HG02610 (cell line): ENCODE results near the gene LPIN1.
A peak's percentile ranks its signal among the peaks of the same experiment; 100 is the strongest.

Experiments
- ATAC-seq: cut with Tn5 transposase; IDR thresholded peaks from one replicate; pipeline ENCODE4 v1.9.1; 2021; ENCODE audit warnings: mild to moderate bottlenecking, moderate library complexity; ENCODE audit not compliant: unreplicated experiment

LPIN1 gene

DNA sequence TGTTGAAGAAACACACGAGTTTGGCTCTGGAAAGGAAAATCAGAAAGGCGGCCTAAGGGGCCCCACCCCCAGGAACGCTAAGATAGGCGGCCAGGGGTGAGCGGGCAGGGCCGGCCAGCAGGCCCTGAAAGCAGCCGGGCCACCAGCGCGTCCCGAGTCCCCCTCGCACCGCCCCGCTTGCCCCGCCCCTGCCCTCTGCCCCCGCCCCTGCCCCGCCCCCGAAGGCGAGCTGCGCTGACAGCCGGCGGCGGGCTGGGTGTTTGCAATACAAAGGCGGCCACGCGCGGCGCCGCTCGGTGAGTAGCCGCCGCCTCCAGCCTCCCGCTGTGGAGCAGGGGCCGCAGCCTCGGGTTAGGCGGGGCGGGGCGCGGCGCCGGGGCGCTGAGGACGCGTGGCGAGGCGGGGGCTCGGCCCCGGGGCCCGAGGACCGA lies at the start of gene LPIN1:
Gene LPIN1 (plus strand): TSS at position 257 of the 431 bp plus-strand sequence. CDS start 18,910 bp downstream, outside the sequence.
- peak; percentile 43 for ATAC-seq

DNA sequence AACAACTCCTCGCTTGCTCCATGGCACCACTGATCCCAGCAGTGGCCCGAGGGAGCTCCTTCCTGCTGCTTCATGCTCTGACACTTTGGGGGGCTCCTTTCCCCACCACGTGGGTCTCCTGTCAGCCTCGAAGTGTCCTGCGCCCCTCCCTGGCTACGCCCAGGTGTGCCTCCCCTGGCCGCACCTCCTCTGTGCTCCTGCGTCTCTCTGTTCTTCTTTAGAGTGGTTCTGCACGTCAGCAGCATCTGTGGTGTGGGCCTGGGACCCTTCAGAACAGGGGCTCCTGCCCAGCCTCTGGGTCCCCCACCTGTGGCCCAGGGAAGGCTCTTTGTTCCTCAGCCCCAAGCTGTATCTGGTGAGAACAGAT lies 49.7 kb upstream of the LPIN1 start:
- ATAC-seq: no peak

- no peak for ATAC-seq
Measured at GRCh38 chr2:11697103-11697871, 49.1 kb upstream of the LPIN1 start.

DNA sequence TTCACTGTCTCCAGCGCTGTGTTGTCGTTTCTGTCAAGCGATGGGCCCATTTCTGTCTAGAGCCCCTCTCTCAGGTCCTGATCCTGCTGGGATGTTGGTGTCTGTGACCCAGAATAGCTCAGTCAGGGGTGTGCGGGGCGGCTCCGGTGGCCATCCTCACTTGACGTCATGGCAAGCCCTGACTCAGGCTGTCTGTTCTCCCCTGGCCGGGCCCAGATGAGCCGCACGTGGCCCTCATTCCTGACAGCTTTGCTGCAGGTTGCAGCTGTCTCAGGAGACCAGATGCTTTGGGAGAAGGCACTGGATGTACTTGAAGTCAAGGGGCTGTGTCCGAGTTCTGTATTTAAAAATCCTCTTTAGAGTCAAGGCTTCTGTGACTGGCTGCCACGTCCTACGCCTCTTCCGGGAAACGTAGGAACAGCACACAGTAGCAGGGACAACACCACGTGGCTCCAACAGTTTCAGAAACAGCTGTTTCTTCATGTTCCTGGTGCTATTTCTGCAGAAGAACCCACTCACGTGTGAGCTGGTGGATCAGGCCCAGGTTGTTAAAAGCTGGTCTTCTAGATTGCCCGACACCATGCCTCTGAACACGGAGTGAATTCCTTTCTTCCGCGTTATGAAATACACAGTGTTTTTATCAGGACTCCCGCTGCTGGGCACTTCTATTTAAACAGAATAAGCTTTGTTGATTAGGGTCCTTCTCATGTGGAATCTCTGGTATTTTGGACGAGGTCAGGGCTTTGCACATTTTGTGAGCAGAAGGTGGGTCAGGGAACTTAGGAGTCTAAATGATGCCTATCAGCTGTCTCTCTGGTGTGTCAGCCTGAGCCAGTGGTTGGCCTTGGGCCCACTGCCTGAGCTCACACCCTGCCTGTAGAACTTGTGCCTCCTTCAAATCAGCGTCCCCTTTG lies 48.2 kb upstream of the LPIN1 start:
- ATAC-seq: no peak

DNA sequence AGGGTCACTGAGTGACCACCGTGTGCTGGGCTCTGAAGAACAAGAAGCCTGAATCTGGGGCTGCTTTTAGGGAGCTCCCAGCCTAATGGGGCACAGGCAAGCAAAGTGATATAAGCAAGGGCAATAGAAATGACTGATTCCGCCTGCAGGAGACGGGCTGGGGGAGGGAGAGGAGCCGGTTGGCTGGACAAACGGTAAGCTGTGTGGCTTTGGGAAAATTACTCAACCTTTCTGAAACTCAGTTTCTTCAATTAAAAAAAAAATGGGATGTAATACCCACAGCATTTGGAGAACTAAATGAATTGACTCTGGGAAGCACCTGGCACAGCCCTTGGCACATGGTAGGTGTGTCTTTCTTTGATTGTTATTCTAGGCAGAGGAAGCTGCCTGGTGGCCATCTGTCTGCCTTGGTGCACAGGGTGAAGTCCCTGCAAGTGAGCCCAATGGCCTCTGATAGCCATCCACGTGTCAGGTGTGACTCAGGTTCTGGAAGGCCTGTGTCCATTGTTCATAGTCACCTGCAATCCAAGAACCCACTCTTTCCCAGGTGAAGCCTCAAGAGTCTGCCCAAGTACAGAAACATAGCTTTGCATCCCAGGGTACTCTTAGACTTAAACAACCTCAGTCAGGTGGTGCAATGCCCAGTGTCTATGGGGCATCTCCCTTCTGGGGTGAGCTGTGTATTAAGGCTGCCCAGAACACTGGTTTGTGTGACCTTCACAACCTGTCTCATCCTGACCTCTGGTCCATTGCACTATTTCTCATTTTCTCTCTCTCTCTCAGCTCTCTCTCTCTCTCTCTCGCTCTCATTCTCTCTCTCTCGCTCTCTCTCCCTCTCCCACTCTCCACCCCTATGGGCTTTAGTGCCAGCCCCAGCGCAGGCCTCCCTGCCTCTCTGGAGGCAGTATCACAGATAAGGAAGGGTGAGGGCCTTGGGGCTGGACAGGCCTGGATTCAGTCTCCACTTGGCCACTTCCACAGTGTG lies 46.5 kb upstream of the LPIN1 start:
- no peak for ATAC-seq

DNA sequence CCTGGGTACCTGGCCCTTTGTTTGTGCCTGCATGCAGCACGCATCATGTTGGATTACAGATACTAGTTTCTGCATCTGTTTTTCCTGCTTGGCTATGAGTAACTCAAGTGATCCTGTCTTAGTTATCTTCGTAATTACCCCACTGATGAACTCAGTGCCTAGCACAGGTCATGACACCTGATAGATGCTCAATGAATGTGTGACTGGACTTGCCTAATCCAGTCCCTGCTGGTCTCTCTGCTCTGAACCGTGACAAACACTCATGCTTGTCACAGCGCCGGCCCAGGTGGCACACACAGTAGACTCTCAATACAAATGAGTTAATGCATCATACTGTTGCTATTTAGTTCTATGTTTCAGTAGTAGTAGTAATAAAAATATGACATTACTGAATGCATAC lies 45.2 kb upstream of the LPIN1 start:
- ATAC-seq: no peak

DNA sequence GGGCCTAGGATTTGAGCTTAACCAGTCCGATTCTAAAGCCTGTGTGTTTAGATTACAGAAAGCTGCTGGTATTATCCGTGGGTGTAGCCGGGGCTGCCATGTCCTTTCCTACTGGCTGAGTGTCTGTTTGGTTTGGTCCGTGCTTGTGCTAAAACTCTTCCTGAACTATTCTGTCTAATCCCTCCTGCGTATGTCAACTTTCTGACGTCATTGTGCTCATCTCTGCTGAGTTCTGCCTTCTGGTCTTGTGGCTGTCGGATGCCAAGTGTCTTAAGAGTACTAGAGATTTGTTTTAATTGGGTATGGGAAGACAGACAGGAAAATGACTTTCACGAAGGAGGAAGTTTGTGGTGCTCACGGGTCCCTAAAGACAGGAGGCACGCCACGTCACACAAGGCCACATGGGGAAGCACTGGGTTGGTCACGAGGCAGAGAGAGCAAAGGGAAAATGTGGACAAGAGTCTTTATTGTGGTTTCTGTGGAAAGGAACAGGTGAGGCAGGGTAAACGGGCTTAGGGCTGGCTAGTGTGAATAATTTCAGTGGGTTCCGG lies 44.6 kb upstream of the LPIN1 start:
- no peak for ATAC-seq

DNA sequence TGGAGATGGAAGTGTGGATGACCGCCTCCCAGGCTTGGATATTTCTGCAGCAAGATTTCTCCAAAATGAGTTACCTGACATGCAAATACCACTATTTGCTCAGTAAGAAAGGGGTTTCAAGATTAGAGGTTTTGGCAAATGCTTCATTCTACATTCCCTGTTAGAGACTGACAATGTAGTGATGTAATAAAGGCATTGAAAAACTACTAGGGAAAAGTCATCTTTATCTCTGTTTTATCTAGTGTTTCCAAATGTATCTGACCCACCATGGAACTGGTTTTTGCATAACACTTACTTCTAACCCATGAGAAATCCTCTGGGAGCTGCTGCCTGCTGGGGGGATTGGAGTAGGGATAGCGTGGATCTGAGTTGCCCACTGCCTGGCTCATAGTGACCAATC lies 43.5 kb upstream of the LPIN1 start:
- ATAC-seq: no peak

DNA sequence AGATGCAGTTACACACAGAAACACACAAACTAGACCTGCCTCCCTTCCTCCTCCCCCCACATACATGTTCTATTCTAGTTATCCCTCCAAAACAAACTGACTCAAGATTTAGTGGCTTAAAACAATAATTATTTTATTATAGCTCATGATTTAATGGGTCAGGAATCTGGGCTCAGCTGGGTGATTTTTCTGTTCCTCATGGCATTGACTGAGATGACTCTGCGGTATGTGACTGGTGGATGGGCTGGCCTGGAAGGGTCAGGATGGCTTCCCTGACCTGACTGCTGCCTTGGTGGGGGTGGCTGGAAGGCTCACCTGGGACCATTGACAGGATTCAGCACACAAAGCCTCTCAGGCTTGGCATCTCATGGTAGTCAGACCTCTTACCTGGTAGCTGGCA lies 42.7 kb upstream of the LPIN1 start:
- ATAC-seq: no peak

- no peak for ATAC-seq
Measured at GRCh38 chr2:11705063-11705462, 41.4 kb upstream of the LPIN1 start.

DNA sequence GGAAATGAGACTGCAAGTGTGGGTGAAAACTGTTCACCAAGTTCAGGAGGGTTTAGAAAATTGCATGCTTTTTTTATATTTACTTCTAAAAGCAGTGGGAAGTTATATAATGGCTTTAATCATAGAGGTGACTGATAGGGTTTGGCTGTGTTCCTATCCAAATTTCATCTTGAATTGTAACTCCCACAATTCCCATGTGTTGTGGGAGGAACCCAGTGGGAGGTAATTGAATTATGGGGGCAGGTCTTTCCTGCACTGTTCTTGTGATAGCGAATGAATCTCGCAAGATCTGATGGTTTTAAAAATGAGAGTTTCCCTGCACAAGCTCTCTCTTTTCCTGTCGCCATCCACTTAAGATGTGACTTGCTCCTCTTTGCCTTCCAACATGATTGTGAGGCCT lies 40.7 kb upstream of the LPIN1 start:
- ATAC-seq: no peak

GRCh38 chr2:11708106-11708505 lies 38.3 kb upstream of the LPIN1 start:
- ATAC-seq: no peak

DNA sequence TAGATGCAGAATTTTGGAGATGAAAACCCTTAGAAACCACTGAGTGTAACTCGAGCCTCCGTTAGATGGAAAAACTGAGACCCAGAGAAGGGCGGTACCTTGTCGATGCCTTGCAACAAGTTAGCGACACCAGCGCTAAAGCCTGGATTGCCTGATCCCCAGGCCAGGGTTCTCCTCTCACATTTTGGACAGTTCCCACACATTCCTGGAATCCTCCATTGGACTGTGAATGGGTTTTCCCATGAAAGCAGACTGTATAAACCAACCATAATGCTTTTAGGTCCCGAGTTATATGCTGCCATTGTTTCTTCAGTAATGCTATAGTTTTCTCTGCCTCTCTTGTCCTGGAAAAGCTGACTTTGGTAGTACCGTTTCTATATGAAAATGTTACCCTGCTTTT lies 37.1 kb upstream of the LPIN1 start:
- ATAC-seq: no peak

DNA sequence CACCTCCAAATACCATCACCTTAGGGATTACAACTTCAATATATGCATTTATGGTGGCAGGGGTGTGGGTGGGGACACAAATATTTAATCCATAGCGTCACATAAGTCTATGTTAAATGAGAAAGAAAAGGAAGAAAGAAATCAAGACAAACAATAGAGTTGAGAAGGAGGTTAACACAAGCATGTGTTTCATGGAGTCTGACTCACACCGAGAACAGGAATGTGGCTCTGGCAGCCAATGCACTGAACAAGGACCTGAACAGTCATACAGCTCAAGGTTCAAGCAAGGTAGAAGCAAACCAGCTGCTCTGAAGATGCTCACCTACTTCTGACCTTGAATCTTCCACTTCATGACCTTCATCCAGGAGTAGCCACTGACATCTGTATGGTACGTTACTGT lies 36.2 kb upstream of the LPIN1 start:
- no peak for ATAC-seq

GRCh38 chr2:11710632-11711353 lies 35.6 kb upstream of the LPIN1 start:
- no peak for ATAC-seq

DNA sequence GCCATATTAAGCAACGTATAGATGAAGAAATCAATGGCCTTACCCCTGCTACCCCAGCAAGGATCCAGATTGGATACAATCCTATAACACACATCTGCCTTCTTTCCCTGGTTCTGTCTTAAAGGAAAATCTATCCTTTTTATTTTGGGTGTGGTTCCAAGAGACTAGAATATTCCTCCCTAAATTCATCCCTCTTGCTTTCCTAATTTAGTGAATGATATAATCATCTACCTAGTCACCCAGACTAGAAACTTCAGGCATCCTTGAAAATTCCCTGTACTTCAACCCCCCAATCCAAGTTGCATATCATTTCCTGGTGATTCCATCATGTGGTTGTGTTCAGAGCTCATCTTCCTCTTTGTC lies 35.1 kb upstream of the LPIN1 start:
- ATAC-seq: no peak

GRCh38 chr2:11711751-11712150 lies 34.7 kb upstream of the LPIN1 start:
- no peak for ATAC-seq

DNA sequence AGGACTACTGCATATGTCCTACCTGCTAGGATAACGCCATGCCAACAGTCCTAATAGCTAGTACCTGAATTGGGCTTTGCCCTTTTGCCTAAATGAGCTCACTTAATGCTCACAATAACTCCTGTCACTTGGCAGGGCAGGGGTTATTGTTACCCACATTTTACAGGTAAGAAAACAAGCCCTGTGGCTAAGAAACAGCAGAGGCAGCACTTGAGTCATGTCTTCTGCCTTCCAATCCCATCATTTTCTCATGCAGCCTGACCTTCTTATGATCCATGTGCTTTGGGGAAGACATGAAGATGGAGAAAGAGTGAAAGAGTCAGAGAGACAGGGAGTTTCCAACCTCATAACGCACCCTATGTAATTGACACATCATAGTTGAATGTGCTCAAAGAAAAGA lies 33.6 kb upstream of the LPIN1 start:
- no peak for ATAC-seq

DNA sequence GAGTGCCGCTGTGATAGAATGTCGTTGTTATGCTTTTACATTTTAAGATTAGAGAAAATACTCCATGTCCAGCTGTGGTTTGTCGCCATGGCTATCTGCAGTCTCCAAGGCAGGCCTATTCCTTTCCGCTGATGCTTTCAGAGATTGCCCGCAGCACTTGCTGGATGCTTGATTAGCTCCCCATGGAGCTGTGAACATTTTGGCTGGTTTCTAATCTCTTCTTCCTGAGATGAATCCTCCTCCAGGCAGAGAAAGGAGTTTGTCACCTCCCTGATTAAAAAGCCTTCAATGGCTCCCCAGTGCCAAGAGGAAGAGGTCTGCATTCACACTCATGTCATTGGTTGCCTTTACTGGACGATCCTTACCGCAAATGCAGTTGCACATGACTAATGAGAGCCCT lies 32.6 kb upstream of the LPIN1 start:
- no peak for ATAC-seq
